Measurements from ENCODE around the gene FYB2.

Gene FYB2

DNA sequence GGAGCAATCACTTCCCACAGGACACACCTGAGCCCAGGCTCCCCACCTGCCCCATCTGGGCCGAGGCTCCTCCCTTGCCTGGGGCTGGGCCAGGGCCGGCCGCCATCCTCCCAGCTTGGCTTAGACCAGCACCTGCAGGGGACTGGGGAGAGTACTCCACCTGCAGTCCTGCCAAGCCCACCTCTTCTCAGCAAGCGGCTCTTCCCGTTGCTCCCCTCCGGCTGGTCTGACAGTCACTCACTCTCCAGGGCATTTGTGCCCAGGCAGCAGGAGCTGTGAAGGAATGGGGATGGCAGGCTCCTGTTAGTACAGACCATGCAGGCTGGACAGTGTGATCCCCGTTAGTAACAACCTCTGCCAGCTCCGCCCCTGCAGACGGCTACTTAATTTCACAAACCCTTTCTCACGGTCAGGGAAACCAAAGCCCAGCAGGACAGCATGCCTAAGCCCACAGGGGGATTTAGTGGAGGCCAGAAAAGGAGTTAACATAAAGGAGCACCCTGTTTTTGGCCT, at the start of gene FYB2:
Gene FYB2, minus strand, starts transcription at position 18 of the 513 bp plus-strand sequence. CDS start 114 bp downstream, outside the sequence.
- DNase-seq: no peak

DNA sequence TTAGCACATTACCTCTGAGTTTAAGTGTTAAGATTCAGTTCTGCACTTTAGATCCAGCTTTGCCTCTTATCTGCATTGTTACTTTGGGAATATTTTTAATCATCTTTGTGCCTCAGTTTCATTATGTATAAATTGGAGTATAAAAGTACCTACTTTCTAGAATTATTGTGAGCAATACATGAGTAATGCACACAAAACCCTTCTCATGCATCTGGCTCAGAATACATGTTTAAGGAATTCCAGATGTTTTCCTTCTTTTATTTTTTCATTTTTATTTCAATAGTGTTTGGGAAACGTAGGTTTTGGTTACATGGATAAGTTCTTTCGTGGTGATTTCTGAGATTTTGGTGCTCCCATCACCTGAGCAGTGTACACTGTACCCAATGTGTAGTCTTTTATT, 49.6 kb upstream of the FYB2 start:
- no peak for DNase-seq

DNA sequence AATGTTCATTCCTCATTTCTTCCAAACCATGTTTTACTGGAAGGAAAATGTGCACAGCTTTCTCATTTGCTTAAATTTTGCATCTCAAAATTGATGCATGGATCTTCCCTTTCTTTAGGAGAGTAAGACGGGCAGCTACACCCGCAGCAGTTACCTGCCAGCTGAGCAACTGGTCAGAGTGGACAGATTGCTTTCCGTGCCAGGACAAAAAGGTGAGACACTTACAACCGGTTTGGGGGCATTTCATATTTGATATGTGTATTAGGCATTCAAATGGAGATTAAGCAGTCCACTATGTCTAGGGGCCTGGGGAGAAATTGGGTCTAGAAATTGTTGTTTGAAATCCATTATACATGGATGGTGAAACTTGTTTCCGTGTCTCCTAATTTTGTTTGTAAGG, 48.3 kb upstream of the FYB2 start:
- no peak for DNase-seq

- DNase-seq: no peak
Observed at GRCh38 chr1:56866656-56867055, 47.5 kb upstream of the FYB2 start.

DNA sequence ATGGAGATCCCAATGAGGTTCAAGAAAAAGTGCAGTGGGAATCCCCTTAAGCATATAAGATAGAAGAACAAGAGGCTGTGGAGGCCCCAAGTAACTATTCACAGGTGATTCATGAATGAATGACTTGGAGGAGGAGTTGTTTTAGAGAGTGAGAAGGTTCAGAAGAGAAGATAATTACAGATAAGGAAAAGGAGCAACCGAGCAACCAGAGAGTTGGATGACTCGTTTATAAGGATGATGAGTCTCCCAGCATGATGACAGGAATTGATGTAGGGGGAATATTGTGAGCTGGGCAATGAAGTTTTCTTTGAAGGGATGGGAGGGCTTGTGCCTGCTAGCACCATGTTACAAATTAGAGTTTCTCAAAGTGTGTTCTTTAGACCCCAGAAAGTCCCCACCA, 45.2 kb upstream of the FYB2 start:
- DNase-seq: no peak

- no peak for DNase-seq
Observed at GRCh38 chr1:56863265-56863992, 44.2 kb upstream of the FYB2 start.

- no peak for DNase-seq
Observed at GRCh38 chr1:56859287-56859686, 40.1 kb upstream of the FYB2 start.

- no peak for DNase-seq
Observed at GRCh38 chr1:56856186-56856585, 37.0 kb upstream of the FYB2 start.

DNA sequence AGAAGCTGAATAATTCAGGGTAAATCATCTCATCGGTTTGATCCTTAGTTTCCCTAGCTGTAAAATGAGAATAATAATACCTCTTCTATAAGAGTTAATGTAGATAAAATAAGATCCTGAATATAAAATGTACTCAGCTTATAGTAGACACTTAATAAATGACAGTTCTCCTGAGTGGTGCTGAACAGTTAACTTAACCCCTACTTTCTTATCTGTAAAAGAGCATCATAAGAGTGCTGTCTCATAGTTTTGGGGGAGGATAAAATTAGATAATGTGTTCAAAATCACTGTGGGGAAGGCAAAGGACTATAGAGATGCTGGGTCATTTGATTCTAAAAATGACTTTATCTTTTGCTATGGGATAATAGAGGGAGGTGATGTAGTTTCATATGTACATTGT, 36.0 kb upstream of the FYB2 start:
- DNase-seq: no peak

DNA sequence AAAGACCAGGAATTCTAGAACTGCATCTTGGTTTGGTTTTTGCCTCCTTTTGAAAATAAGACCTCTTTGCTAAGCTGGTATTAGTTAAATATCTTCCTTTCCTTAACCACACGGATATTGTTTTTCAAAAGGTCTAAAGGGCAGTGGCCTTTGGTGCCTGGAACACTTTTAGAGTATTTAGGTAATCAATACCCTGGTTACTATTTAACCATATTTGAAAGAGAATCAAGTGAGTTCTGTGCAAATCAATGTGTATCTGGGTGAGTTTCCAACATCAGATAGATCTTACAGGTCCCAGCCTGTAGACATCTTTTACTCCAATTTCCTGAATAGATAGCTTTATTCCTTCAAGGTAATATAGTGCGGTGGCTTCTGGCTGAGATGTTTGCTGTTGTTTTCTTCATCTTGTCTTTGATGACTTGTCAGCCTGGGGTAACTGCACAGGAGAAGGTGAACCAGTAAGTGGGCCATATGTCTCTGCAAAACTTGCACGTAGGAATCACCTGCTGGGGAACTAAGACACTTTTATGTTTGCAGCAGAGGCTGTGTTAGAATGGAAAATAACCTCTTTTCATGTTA, 35.4 kb upstream of the FYB2 start, which contains the start of gene C8A:
Gene C8A, plus strand, starts transcription at position 277 of the 579 bp plus-strand sequence. Its CDS starts 105 bp downstream, at position 382.
- DNase-seq: no peak

DNA sequence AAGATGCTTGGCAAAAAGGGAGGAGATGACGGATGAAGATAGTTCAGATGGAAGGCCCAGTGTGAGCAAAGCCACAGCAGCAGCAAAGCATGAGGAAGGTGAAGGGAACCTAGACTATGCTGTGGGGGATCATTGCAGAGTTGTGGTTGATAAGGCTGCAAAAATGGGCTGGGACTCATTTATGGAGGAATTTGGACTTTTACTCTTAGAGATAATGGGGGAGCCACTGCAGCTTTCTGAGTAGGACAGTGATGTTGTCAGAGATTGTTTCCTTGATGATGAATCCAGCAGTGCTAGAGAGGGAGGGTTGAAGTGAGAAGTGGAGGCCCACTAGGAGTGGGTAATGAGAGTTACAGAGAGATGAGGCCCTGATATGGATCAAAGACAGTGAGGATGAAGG, 33.3 kb upstream of the FYB2 start:
- DNase-seq: no peak

DNA sequence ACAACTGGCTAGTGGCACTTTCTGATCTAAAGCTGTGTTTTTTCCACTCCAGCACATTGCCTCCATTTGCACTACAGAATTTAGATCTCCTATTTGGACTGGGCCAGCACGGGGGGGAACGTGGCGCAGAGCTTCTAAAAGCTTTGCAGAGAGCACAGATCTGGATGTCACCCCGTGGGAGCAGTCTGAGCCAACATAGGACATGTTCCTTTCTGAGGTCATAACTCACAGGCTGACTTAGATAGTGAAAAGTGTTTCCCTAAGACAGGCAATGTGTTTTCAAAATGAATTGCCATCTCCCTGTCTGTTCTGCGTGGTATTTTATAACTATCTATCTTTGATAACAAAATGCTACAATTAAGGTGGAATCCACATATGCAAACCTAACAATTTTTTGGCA, 31.7 kb upstream of the FYB2 start:
- no peak for DNase-seq

DNA sequence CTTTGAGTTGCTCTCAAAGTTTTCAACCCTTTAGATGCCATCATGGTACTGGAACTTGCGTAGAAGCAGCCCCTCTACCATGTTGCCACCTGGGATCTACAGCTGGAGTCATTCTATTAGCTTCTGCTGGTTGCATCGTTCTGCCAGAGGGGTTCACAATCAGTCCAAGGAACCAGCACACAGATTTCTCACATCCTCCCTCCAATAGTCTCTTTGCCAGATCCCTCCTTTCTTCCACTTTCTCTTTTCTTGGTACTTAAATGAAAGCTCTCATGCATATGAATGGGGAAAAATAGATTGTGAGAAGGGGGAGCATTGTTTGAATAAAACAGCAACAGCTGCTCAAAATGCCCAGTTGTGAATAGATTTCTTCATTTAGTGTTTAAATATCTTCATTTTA, 31.2 kb upstream of the FYB2 start:
- no peak for DNase-seq

GRCh38 chr1:56849750-56850149, 30.5 kb upstream of the FYB2 start:
- DNase-seq: no peak

- no peak for DNase-seq
Observed at GRCh38 chr1:56845343-56845742, 26.1 kb upstream of the FYB2 start.

DNA sequence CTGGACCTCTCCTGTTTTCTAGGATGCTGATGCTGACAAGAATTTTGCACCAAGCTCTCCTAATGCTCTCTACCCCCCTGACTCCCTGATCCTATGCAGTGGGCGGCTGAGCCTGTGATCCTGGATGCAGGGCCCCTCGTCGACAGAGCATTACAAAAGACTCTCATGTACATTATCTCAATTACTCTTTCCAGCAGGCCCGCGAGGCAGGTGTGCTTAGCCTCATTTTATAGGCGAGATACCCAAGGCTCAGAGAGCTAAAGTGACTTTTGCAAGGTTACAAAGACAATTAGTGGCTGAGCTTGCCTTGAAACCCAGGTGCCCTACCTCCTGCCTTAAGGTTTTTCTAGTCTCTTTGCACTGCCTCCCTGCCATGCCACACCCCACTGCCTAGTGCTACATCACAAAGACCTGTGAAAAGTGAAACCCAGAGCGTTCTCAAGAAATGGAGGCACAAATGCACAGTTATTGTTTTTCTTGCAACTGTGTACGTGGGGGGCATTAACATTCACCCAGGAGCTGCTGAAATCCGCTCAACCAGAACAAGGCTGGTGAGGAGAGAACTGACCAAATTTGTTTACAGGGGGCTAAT, 25.4 kb upstream of the FYB2 start:
- no peak for DNase-seq

DNA sequence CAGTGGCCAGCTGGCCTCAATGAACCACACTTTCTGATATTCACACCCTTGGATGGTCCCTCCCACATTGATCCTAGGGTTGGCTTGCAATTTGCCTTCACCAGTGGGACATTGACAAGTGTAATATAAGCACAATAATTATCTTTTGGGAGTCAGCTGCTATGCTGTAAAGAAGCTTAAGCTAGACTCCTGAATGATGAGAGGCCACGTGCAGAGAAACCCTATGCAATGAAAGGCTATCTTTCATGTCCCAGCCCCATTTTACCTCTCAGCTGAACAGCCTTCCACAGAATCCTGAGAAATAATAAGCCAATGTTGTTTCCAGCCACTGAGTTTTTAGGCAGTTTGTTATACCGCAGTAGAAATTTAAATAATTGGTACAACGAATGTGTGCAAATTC, 24.3 kb upstream of the FYB2 start:
- no peak for DNase-seq

DNA sequence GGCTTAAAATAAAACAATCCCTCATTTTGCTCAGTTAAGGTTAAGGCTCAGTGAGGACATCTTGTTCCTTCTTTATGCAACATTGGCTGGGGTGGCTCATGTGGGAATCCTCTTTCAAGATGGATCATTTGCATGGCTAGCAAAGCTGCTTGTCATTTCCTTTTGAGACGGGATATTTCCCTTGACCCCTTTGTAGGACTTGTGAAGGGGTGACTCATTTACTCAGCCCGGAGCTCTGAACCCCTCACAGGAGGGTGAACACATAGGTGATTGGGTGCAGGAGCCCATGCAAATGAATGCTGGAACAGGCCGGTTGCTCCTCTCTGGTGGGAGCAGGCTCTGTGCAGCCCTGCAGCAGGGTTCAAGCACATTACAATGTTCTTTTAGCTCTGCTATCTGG, 19.6 kb upstream of the FYB2 start:
- DNase-seq: no peak

DNA sequence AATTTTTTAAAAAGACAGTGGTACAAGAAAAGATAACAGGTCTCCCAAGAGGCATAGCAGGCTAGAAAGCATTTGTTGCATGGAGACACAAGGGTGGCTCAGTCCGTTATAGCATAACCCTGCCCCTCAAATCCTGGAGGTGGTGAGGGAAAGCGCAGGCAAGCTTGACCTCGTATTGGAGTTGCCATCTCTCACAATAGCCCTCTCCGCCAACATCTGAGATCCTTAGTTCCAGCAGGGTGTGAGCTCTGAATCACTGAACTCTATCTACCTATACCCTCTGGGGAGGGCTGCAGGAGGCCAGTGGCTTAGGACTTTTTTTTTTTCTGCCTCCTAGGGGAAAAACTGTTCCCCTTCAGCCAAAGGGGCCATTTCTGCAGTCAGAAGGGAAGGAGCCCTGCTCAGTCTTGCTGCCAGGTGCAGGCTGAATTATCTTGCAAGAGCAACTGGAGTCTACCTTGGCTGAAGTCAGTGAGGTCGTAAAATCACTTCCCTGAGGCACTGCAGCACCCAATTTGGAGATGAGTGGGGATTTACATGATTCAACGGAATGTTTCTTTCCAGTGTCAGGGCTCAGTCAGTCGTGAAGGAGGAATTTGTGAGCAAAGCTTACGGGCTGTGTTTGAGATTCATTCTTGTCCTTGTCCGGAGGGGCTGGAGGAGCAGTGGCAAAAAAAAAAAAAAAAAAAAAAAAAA, 18.2 kb upstream of the FYB2 start:
- DNase-seq: no peak

DNA sequence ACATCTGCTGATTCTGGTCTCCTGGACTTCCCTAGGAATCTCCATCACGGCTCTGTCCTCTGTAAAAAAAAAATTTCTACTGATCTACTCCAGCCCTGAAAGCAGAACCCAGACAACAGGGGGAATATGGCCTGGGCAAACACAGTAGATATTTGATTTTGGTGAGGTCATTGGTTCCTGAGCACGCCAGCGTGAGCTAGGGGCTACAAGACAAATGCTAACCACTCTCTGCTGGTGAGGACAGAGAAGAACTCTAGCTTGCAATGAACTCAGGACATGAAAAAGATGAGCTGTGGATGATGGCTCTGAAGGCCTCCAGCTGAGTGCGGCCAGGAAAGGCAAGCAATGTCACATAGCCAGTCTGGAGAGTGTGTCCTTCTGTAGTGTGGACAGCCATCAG, 17.2 kb upstream of the FYB2 start:
- no peak for DNase-seq

DNA sequence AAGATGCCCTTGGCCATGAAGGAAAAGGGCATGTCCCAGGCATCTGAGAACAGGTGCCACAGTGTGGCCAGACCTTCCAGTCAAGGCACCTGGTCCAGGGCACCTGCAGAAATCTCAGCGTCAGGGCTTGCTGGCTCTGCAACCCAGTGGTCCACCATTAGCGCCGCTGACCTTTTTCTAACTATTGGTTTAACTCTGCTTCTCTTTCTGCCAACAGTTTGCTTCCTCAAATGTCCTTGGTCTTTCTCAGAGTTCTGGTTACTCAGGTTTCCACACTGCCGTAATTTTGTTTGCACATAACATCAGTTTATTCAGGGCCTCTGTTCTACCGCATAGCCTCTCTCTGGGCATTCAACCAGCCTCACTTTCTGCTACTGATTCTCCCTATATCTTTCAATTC, 16.5 kb upstream of the FYB2 start:
- no peak for DNase-seq

DNA sequence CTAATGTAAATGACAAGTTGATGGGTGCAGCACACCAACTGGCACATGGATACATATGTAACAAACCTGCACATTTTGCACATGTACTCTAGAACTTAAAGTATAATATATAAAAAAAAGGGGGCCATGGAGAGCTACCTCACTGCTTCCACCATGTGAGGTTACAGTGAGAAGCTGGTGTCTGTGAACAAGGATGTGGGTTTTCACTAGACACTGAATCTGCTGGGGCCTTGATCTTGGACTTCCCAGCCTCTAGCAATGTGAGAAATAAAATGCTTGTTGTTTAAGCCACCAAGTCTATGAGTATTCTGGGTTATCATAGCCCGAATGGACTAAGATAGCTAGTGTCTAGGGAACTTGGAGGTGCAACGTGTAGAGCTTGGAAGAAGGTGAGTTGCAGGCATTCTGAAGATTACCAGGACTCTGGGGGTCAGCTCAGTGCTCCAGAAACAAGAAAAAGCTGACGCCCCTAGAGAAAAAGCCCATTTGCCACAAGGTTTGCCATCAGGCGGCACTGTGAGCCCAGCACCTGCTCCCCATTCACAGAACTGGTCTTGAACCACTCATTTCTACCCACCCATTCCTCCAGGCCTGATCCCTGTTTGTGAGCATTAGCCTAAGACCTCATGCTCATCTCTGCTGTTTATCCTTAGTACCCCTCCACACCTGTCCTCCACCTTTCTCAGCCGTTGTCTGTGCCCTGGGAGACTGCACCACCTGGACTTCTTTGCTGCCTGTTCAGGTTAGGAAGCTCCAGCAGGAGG, 15.1 kb upstream of the FYB2 start:
- DNase-seq: no peak

DNA sequence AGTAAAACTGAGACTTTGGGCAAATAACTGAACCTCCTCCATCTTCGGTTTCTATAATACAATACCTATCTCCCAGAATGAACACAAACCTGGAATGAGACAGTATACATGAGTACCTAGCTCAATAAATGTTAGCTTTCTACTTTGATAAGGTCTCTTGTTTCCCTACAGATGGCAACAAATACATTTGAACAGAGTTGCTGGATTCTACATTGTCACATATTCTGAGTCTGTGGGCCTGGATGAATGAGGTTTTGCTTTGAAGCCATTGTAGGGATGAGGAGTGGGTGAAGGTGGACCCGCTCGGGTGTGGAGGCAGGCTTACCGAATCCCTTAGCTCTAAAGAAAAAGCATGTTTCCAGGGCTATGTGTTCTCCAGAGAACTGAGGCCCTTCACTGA, 13.9 kb upstream of the FYB2 start:
- no peak for DNase-seq
